HepG2 (cell line): ENCODE data around the gene MAP3K14. TPM values are rescaled to one million over a fixed set of nuclear protein-coding genes. Genes with fewer than 3 reads are reported as not detected.

Experiments used
- ATAC-seq: fragments of 200-7000 bp; cut with Tn5 transposase; 3 replicates; pipeline ENCODE4 v1.9.1; 2020; ENCODE audit warnings: mild to moderate bottlenecking, moderate library complexity
- BruUV-seq: library from RNA; stranded (reverse); fragments of 400-500 nt; replicated peaks from 2 replicates; lab custom pipeline; 2021; lab: Mats Ljungman, UMichigan
- CTCF ChIA-PET: fragments of 300-600 bp; formaldehyde crosslinking; extraction: SDS; loops from one replicate; lab custom pipeline; 2021; ENCODE audit warnings: low total read pairs, inconsistent platforms, low intra/inter-chr PET ratio; lab: Yijun Ruan, JAX
- POLR2A ChIA-PET: fragments of 350-600 bp; sonication (Branson Sonifier 250); formaldehyde crosslinking; loops from one replicate; lab custom pipeline; 2020; ENCODE audit warnings: antibody characterized with exemption, inconsistent platforms; lab: Yijun Ruan, JAX
- DNase-seq: peaks from one replicate; pipeline ENCODE4 v3.0.0-alpha.2; 2015; ENCODE audit warnings: low spot score
- FAIRE-seq: peaks from 3 replicates; lab custom pipeline; 2011; peaks lifted over from hg19 to GRCh38; lab: Jason Lieb, UNC
- H2AFZ ChIP-seq: one replicate; pipeline ENCODE4 v1.6.1; 2011; ENCODE audit warnings: low read length, inconsistent platforms
- H3K27ac ChIP-seq: fragments of 300-600 bp; 3 replicates; pipeline ENCODE4 v1.8.0; 2011; ENCODE audit warnings: mixed run types, mild to moderate bottlenecking, mixed read lengths, low read length, inconsistent platforms; ENCODE audit not compliant: insufficient read depth; ENCODE audit errors: extremely low read length
- H3K27me3 ChIP-seq, 2 experiments: fragments of 200-600 bp in 1 of 2; 2 replicates in 1 of 2; 3 replicates in 1 of 2; pipeline versions ENCODE4 v1.6.0 to v1.8.0; 2011; ENCODE audit warnings: low read length in 2 of 2, mild to moderate bottlenecking in 2 of 2, moderate library complexity in 2 of 2, inconsistent platforms in 1 of 2; ENCODE audit not compliant: insufficient read depth in 2 of 2, control insufficient read depth in 1 of 2
- H3K36me3 ChIP-seq, 2 experiments: fragments of 200-600 bp in 1 of 2; replicated peaks in 1 of 2; 2 replicates in 1 of 2; 3 replicates in 1 of 2; pipeline versions ENCODE4 v1.5.1 to v1.8.0; 2011; ENCODE audit warnings: low read length in 2 of 2, inconsistent platforms in 1 of 2; ENCODE audit not compliant: insufficient read depth in 2 of 2, control insufficient read depth in 1 of 2
- H3K4me1 ChIP-seq: 2 replicates; pipeline ENCODE4 v1.5.1; 2012; ENCODE audit warnings: low read length, inconsistent platforms; ENCODE audit not compliant: insufficient read depth
- H3K4me2 ChIP-seq: 2 replicates; pipeline ENCODE4 v1.6.0; 2011; ENCODE audit warnings: low read depth, low read length, inconsistent platforms
- H3K4me3 ChIP-seq, 3 experiments: fragments of 200-600 bp in 1 of 3; sonication (generic), shearing (Covaris generic) in 1 of 3; replicated peaks in 1 of 3; 2 replicates each; pipeline ENCODE4 v1.5.1; 2011 to 2016; ENCODE audit warnings: low read length in 3 of 3, inconsistent platforms in 2 of 3, low read depth in 2 of 3, mild to moderate bottlenecking in 2 of 3, control low read depth in 1 of 3, mixed read lengths in 1 of 3; ENCODE audit not compliant: insufficient read depth in 1 of 3
- H3K79me2 ChIP-seq: one replicate; pipeline ENCODE4 v1.6.1; 2011; ENCODE audit warnings: low read length, inconsistent platforms; ENCODE audit not compliant: insufficient read depth
- H3K9ac ChIP-seq: 2 replicates; pipeline ENCODE4 v1.6.0; 2011; ENCODE audit warnings: mild to moderate bottlenecking, low read depth, low read length, inconsistent platforms; ENCODE audit not compliant: insufficient read depth
- H3K9me3 ChIP-seq: 2 replicates; pipeline ENCODE4 v1.5.1; 2012; ENCODE audit warnings: mild to moderate bottlenecking, low read length
- H4K20me1 ChIP-seq: 2 replicates; pipeline ENCODE4 v1.6.0; 2011; ENCODE audit warnings: inconsistent platforms, mild to moderate bottlenecking, low read length, moderate library complexity; ENCODE audit not compliant: insufficient read depth
- ARNT2 ChIP-seq: sonication (generic); formaldehyde crosslinking; IDR thresholded peaks from 2 replicates; pipeline ENCODE4 v1.8.0; 2022; ENCODE audit warnings: mild to moderate bottlenecking, low read depth, missing genetic modification reagents, moderate library complexity
- CBX2 ChIP-seq, 2 experiments: fragments of 200-600 bp in 1 of 2; sonication (generic); formaldehyde crosslinking in 1 of 2; IDR thresholded peaks; 2 replicates each; pipeline versions ENCODE4 v1.7.0 to v1.8.1; 2018 to 2022; ENCODE audit warnings: low read depth in 2 of 2, low read length in 1 of 2, mild to moderate bottlenecking in 1 of 2, missing genetic modification reagents in 1 of 2
- FIP1L1 ChIP-seq: fragments of 200-400 bp; formaldehyde crosslinking; IDR thresholded peaks from 2 replicates; pipeline ENCODE4 v1.6.1; 2018; ENCODE audit warnings: low read depth, mild to moderate bottlenecking, low read length, moderate library complexity, borderline replicate concordance; ENCODE audit not compliant: insufficient read depth
- GFI1 ChIP-seq: sonication (generic); formaldehyde crosslinking; IDR thresholded peaks from 2 replicates; pipeline ENCODE4 v1.5.0; 2020; ENCODE audit warnings: missing genetic modification reagents, mild to moderate bottlenecking, borderline replicate concordance
- MAF1 ChIP-seq: sonication (generic); formaldehyde crosslinking; IDR thresholded peaks from 2 replicates; pipeline ENCODE4 v1.5.0; 2020; ENCODE audit warnings: missing genetic modification reagents, borderline replicate concordance
- MTA1 ChIP-seq: sonication (generic); formaldehyde crosslinking; IDR thresholded peaks from 2 replicates; pipeline ENCODE4 v1.4.0; 2020; ENCODE audit warnings: missing genetic modification reagents, mild to moderate bottlenecking, borderline replicate concordance
- NR2C2 ChIP-seq: sonication (generic); formaldehyde crosslinking; IDR thresholded peaks from 2 replicates; pipeline ENCODE4 v1.4.0; 2020; ENCODE audit warnings: missing genetic modification reagents, mild to moderate bottlenecking, moderate library complexity, borderline replicate concordance
- POGZ ChIP-seq: sonication (generic); formaldehyde crosslinking; IDR thresholded peaks from 2 replicates; pipeline ENCODE4 v1.4.0; 2020; ENCODE audit warnings: mild to moderate bottlenecking, missing genetic modification reagents
- RORA ChIP-seq: sonication (generic); formaldehyde crosslinking; IDR thresholded peaks from 2 replicates; pipeline ENCODE4 v1.5.0; 2020; ENCODE audit warnings: mild to moderate bottlenecking, missing genetic modification reagents, moderate library complexity
- TBX3 ChIP-seq: fragments of 450-650 bp; IDR thresholded peaks from 2 replicates; pipeline ENCODE4 v1.6.1; 2017; ENCODE audit warnings: antibody characterized with exemption, mild to moderate bottlenecking, inconsistent platforms, borderline replicate concordance
- ZNF546 ChIP-seq: sonication (generic); formaldehyde crosslinking; conservative IDR thresholded peaks from 2 replicates; pipeline ENCODE4 v1.8.1; 2023; ENCODE audit warnings: mild to moderate bottlenecking, missing genetic modification reagents
- ZNF670 ChIP-seq: sonication (generic); formaldehyde crosslinking; IDR thresholded peaks from 2 replicates; pipeline ENCODE4 v1.8.0; 2022; ENCODE audit warnings: mild to moderate bottlenecking, missing genetic modification reagents, borderline replicate concordance
- WGBS: methylation state at CpG from one replicate; pipeline ENCODE4 v1.1.6; 2017; ENCODE audit warnings: low lambda C conversion rate; 5-methylcytosine and 5-hydroxymethylcytosine counted together
- in situ Hi-C: cut with HindIII; loops from 2 replicates; pipeline ENCODE4 v1.10.0; 2017; ENCODE audit warnings: low pct_unique_long_range_greater_than_20kb; ENCODE audit not compliant: extremely low pct_ligation_motif_present
- intact Hi-C: fragments of 100-400 bp; cut with micrococcal nuclease; formaldehyde crosslinking; loops from one replicate; pipeline ENCODE4 v1.10.0; 2022; ENCODE audit not compliant: unreplicated experiment
- polyA plus RNA-seq, 8 experiments: library from polyadenylated mRNA; depleted of rRNA in 3 of 8; stranded (reverse) in 7 of 8; unstranded in 1 of 8; fragments of >200 nt; fragmentation: Illumina TruSeq in 4 of 8; extraction: Trizol in 4 of 8; gene quantifications; 2 replicates each; pipeline versions ENCODE4 v1.2.1 to v1.2.3, GENCODE V29; 2011 to 2016; ENCODE audit warnings: low read depth in 4 of 8, missing spikeins in 1 of 8, mixed read lengths in 1 of 8; ENCODE audit not compliant: insufficient read depth in 1 of 8
- total RNA-seq, 5 experiments: library from RNA; depleted of rRNA; stranded (reverse); fragments of >200 nt; fragmentation: Illumina TruSeq; extraction: Trizol; gene quantifications; 2 replicates each; pipeline ENCODE4 v1.2.3, GENCODE V29; 2016; ENCODE audit warnings: low read depth in 1 of 5
- TF ChIP-seq, protein P1 (sequence below): sonication (generic); formaldehyde crosslinking; IDR thresholded peaks from 2 replicates; pipeline ENCODE4 v1.4.0; 2020; ENCODE audit warnings: missing genetic modification reagents
- TF ChIP-seq, protein P2 (sequence below): sonication (generic); formaldehyde crosslinking; IDR thresholded peaks from 2 replicates; pipeline ENCODE4 v1.4.0; 2020; ENCODE audit warnings: mild to moderate bottlenecking, missing genetic modification reagents
- TF ChIP-seq, protein P3 (sequence below): sonication (generic); formaldehyde crosslinking; IDR thresholded peaks from 2 replicates; pipeline ENCODE4 v1.4.0; 2020; ENCODE audit warnings: missing genetic modification reagents
- TF ChIP-seq, protein P4 (sequence below): sonication (generic); formaldehyde crosslinking; IDR thresholded peaks from 2 replicates; pipeline ENCODE4 v1.5.1; 2020; ENCODE audit warnings: mild to moderate bottlenecking, missing genetic modification reagents
- TF ChIP-seq, protein P5 (sequence below): sonication (generic); formaldehyde crosslinking; IDR thresholded peaks from 2 replicates; pipeline ENCODE4 v1.4.0; 2020; ENCODE audit warnings: mild to moderate bottlenecking, missing genetic modification reagents

The MAP3K14 gene
- total and polyA plus RNA-seq, 2 of the 13 experiments (the other 11 are each of a cell fraction or from before 2014, with no cell fraction given) = 2.6 TPM

DNA sequence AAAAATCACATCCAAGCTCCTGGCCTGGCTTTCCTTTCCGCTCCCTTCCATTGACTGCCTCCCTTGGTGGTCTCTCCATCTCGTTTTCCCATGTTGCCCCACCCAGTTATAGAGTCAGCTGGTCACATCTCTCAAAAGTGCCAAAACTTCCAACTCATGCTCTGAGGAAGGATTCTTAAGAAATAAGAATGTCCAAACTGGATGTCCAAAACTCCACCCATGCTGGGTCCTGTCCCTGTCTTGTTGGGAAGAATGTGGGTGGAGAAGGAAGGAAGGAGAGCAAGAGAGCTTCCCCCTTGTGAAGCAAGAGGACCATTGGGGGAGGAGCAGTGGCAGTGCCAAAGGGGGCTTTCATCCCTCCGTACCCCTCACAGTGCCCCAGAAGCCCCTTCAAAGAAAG, 44.6 kb upstream of the MAP3K14 start:
- H3K4me2 ChIP-seq = no peak overlapping the region
- no peak overlapping the region for H3K27ac ChIP-seq
- no peaks in the 10 kb centered on the region for H4K20me1 ChIP-seq
- BruUV-seq = no TSS peak
- no peak for ATAC-seq
- intact Hi-C loops (no loop called here), in situ Hi-C loops (no loop called here)
- no peak overlapping the region for H2AFZ ChIP-seq
- FAIRE-seq = no peak
- H3K27me3 ChIP-seq = peaks cover 3 to 18% of the 10 kb centered on the region in 2 experiments; a peak in 3 of 5 replicates
- H3K36me3 ChIP-seq = no peaks in the 10 kb centered on the region
- 28% methylated on average over 3 of the region's 3 CpGs for WGBS
- no peaks in the 10 kb centered on the region for H3K79me2 ChIP-seq
- H3K9ac ChIP-seq = no peak overlapping the region
- H3K4me1 ChIP-seq = no peaks in the 10 kb centered on the region
- no peak for DNase-seq
- no peaks in the 10 kb centered on the region for H3K9me3 ChIP-seq
- no peak overlapping the region for H3K4me3 ChIP-seq
- ChIA-PET POLR2A (no interaction called here), CTCF (no interaction called here)
- TF ChIP-seq, protein P1, sequence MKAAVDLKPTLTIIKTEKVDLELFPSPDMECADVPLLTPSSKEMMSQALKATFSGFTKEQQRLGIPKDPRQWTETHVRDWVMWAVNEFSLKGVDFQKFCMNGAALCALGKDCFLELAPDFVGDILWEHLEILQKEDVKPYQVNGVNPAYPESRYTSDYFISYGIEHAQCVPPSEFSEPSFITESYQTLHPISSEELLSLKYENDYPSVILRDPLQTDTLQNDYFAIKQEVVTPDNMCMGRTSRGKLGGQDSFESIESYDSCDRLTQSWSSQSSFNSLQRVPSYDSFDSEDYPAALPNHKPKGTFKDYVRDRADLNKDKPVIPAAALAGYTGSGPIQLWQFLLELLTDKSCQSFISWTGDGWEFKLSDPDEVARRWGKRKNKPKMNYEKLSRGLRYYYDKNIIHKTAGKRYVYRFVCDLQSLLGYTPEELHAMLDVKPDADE = no peak
- TF ChIP-seq POGZ (no peak), ZNF670 (no peak), CBX2 (IDR thresholded peaks at IDR 0.05; ENCODE audit: low read depth, low read length) (no peak), CBX2 (CRISPR knock-in tag; IDR thresholded peaks at IDR 0.05; ENCODE audit: low read depth) (no peak), ARNT2 (CRISPR knock-in tag) (no peak), MTA1 (CRISPR knock-in tag) (no peak), TBX3 (no peak), FIP1L1 (no peak), NR2C2 (CRISPR knock-in tag) (no peak), GFI1 (CRISPR knock-in tag) (no peak), RORA (CRISPR knock-in tag) (no peak), ZNF546 (CRISPR knock-in tag) (no peak), MAF1 (no peak)
- TF ChIP-seq, protein P2, sequence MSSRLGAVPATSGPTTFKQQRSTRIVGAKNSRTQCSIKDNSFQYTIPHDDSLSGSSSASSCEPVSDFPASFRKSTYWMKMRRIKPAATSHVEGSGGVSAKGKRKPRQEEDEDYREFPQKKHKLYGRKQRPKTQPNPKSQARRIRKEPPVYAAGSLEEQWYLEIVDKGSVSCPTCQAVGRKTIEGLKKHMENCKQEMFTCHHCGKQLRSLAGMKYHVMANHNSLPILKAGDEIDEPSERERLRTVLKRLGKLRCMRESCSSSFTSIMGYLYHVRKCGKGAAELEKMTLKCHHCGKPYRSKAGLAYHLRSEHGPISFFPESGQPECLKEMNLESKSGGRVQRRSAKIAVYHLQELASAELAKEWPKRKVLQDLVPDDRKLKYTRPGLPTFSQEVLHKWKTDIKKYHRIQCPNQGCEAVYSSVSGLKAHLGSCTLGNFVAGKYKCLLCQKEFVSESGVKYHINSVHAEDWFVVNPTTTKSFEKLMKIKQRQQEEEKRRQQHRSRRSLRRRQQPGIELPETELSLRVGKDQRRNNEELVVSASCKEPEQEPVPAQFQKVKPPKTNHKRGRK (CRISPR knock-in tag) = no peak
- TF ChIP-seq, protein P3, sequence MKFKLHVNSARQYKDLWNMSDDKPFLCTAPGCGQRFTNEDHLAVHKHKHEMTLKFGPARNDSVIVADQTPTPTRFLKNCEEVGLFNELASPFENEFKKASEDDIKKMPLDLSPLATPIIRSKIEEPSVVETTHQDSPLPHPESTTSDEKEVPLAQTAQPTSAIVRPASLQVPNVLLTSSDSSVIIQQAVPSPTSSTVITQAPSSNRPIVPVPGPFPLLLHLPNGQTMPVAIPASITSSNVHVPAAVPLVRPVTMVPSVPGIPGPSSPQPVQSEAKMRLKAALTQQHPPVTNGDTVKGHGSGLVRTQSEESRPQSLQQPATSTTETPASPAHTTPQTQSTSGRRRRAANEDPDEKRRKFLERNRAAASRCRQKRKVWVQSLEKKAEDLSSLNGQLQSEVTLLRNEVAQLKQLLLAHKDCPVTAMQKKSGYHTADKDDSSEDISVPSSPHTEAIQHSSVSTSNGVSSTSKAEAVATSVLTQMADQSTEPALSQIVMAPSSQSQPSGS (CRISPR knock-in tag) = no peak
- TF ChIP-seq, protein P4, sequence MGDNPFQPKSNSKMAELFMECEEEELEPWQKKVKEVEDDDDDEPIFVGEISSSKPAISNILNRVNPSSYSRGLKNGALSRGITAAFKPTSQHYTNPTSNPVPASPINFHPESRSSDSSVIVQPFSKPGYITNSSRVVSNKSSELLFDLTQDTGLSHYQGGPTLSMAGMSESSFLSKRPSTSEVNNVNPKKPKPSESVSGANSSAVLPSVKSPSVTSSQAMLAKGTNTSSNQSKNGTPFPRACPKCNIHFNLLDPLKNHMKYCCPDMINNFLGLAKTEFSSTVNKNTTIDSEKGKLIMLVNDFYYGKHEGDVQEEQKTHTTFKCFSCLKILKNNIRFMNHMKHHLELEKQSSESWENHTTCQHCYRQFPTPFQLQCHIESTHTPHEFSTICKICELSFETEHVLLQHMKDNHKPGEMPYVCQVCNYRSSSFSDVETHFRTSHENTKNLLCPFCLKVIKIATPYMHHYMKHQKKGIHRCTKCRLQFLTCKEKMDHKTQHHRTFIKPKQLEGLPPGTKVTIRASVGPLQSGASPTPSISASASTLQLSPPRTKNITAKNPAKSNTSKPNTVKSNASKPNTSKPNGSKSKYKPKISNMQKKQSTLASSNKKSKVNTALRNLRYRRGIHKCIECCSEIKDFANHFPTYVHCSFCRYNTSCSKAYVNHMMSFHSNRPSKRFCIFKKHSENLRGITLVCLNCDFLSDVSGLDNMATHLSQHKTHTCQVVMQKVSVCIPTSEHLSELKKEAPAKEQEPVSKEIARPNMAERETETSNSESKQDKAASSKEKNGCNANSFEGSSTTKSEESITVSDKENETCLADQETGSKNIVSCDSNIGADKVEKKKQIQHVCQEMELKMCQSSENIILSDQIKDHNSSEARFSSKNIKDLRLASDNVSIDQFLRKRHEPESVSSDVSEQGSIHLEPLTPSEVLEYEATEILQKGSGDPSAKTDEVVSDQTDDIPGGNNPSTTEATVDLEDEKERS (CRISPR knock-in tag) = no peak
- TF ChIP-seq, protein P5, sequence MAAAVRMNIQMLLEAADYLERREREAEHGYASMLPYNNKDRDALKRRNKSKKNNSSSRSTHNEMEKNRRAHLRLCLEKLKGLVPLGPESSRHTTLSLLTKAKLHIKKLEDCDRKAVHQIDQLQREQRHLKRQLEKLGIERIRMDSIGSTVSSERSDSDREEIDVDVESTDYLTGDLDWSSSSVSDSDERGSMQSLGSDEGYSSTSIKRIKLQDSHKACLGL (CRISPR knock-in tag) = no peak
